GM18526 (cell line): Measurements from ENCODE around the gene CHAT.

Source experiments
- POLR2A ChIP-seq: IDR thresholded peaks from 3 replicates; pipeline ENCODE4 v1.6.1; 2011; ENCODE audit not compliant: insufficient read length; ENCODE audit errors: extremely low read depth

Gene CHAT

DNA sequence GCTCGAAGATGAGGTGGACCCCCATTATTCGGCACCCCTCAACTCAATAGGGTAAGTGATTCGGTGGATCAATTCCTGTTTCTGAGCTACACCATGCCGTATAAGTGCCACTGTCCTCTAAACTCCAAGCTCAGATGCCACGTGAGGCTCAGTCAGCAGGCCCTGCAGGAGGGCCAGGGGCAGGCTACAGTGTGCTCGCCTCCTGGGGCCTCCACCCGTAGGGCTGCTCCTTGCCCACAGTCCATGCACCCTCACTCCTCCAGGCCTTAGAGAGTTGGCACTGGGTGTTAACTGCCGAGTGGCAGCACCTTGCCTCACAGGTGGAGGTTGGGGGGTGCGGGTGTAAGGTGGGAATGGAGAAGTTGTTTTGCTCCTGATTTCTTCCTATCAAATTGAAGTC is 77.8 kb downstream of the CHAT start:
- TF ChIP-seq POLR2A, result no peak

DNA sequence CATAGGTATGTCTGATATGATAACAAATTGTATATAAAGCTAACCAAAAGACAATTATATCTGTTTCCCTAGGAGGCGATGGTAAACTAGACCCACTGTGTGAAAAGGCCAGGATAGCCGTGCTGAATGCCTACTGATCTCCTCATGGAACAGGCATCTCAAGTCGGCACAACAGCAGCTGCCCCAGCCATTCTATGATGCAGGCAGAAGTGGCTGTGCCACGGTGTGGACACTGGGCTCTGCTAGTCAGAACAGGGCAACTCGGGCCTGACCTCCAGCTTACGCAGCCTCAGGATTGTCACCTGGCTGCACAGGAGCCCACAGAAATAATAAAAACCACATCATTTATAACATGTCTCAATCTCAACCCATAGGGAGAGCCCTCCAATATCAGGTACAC is 80.6 kb downstream of the CHAT start:
- TF ChIP-seq POLR2A, result no peak

DNA sequence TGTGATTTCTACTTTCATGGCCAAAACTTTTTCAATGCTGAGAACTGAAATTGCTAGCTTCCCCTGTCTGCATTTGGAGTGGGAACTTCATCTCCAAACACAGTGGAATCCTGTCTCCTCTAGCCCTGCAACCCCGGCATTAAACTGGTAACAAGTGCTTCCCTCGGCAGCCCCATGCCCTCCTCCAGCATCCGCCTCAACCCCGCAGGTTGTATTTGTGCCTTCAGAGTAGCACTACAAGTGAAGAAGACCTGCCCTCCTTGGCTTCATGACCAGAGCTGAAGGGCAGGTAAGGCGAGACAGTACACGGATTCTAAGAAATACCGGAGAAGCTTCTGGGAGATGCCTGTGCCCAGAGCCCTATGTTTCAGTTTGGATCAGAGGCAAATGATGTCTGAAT is 82.5 kb downstream of the CHAT start:
- TF ChIP-seq POLR2A, result no peak

DNA sequence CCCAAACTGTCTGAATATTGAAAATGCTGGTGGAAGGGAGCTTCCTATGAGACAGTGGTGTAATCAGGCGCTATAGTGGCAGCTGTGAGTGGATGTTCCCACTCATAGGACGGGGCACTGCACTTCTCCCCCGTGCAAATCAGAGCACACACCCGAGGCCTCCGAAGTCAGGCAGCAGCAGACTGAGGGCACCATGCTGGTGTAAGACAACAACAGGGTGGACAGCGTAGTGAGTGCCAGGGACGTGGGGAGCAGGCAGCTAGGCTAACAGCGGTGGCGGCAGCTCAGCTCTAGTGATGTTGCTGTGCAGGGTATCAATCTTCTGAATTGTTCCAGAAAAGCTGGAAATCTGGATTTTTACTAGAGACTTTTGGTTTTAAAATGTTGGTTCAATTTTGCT is 84.8 kb downstream of the CHAT start:
- TF ChIP-seq POLR2A, result no peak

DNA sequence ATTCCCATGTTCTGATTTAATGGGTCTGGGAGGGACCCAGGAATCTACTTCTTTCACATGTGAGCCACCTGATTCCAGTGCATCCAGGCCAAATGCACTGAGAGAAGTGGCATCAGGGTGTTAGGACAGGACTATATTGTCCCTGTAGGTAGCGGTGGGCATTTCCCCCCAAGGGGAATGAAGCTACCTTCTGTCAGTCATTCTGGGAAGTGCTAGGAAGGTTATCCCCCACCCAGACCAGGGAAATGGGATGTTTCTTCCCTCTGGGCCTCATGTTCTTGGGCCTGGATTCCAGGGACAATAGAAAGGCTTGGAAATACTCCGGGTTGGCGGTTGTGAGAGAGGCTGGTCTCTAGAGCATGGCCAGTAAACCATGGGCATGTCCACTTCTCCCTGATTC is 86.4 kb downstream of the CHAT start:
- TF ChIP-seq POLR2A, result no peak

DNA sequence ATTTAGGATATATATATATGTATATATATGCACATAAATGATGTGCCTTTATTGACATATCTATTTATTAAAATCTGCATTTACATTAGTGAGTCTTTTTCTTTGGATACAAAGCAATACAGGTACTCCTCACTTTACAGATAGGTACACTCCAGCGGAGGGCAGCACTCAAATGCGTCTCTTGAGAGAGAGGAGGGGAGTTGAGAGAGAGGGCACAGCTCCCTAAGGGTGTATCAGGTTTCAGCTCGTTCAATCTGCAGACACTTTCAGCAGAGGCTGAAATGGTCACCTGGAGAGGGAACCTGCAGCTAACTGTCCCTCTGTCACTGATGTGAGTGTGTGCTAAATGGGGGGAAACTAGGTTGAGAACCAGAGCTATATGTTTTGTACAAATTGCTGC is 87.2 kb downstream of the CHAT start:
- no peak for TF ChIP-seq POLR2A

DNA sequence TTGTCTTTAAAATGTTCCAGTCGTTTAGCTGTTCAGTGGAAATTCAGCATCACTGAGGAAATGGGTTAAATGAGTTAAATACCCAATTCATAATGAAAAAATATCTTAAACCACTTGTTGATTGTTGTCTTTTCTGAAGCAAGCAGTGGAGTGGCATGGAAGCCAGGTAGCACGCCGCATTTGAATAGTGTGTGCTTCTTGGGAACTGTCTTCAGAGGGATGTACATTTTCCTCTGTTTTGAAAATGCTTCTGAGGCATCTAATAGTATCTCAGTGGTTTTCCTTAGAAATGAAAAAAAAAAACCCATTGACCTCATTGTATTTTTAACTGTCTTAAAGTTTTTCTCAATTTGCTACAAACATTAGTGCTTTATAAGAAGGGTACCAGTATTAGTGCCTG is 93.7 kb downstream of the CHAT start:
- TF ChIP-seq POLR2A, result no peak

DNA sequence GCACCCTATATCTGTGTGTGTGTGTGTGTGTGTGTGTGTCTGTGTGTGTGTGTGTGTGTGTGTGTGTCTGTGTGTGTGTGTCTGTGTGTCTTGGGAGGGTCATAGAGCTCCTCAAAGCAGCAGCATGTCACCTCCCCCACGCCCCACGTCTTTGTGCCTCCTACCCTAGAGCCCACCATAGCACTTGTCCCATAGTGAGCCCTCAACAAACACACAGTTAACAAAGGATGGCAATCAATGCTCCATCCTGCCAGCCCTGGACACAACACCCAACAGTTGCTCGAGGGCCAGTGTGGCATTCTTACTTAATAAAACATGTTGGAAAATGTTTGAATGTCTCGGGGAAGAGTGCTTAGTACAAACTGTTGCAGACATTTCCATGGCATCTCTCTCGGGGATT is 96.1 kb downstream of the CHAT start:
- no peak for TF ChIP-seq POLR2A

DNA sequence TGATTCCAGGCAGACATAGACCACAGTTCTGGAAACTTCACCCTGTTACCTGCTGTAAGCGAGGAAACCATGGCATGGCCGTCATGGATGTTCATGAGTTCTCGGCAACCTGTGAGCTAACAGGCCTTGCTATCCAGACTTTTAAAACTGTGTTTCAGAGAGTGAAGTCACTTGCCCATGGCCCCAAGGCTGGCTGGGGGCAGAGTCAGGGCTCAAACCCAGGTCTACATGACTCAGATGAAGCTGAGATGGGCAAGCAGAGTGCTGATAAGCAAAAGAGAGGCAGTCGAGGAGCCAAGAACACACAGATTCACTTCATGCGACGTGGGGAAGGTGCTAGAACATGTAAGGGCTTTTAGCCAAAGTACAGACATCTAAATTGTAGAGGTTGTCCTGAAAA is 97.1 kb downstream of the CHAT start:
- no peak for TF ChIP-seq POLR2A

DNA sequence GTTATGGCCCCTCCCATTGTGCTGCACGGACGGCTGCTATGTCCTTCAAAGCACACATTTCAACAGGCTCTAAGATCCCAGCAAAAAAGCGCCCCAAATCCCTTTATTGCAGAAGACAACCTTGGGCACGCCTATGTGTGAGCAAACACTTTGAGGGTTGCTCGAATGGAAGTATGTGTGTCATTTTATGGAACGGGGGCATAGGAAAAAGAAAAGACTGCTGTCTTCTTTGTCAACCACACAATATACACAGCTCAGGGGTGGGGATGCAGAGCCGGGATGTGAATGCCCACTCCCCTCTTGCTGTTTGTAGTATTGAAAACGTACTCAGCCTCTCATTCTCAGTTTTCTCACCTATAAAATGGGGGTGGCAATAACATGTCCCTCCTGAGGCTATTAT is 97.6 kb downstream of the CHAT start:
- no peak for TF ChIP-seq POLR2A

DNA sequence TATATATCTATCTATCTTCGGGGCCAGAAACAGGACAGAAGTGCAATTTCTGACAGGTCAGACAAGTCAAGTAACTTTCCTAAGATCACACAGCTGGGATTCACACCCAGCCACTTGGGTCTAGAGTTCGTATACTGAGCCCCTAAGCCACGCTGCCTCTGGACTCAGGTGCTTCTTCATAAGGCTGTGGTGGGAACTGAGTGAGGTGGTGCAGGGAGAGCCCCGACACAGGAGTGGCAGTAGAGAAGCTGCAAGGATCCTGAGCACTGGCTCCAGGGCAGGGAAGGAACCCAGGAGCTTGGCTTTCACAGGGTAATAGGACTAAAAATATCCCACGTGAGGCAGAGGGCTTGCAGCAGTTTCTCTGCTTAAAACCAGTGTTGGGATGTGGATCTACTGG is 99.4 kb downstream of the CHAT start:
- TF ChIP-seq POLR2A, result no peak
